ENCODE results near the gene CD151. TPM values are rescaled to one million over a fixed set of nuclear protein-coding genes. Genes with fewer than 3 reads are reported as not detected.
A peak's percentile ranks its signal among the peaks of the same experiment; 100 is the strongest.

The CD151 gene
- total RNA-seq, 2 experiments from 2014 or later = 0.28 to 0.84 TPM

DNA sequence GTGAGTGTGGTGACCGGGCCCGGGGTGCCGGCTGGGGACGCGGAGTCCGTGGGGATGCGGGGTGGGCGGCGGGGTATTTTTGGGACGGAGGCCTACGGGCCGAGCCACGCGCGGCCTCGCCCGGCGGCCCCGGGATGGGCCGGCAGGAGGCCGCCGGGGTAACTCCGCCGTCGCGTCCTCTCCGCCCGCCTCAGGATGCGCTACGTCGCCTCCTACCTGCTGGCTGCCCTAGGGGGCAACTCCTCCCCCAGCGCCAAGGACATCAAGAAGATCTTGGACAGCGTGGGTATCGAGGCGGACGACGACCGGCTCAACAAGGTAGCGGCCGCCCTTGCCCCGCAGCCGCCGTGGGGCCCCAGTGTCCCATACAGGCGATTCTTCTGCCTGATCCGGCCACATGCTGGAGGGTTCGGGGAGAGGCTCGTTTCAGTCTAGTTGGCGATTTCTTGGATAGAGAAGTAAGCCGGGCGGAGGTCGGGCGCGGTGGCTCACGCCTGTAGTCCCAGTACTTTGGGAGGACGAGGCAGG lies 22.6 kb upstream of the CD151 start:
- Histone ChIP-seq H3K36me3 (ENCODE audit: insufficient read depth, low read length) (peaks cover 49% of the 10 kb centered on the region), H3K9me3 (ENCODE audit: low read length) (no peaks in the 10 kb centered on the region), H3K79me2 (ENCODE audit: insufficient read depth, low read depth, low read length) (peaks cover 43% of the 10 kb centered on the region), H3K4me3 (ENCODE audit: low read depth, low read length, poor library complexity, severe bottlenecking) (peak overlapping the region; percentile 100), H3K9me2 (ENCODE audit: insufficient read depth, low read length) (no peaks in the 10 kb centered on the region), H2AFZ (ENCODE audit: low read length) (no peak overlapping the region), H3K27ac (ENCODE audit: low read depth, low read length, poor library complexity, severe bottlenecking) (peak overlapping the region; percentile 84), H4K20me1 (ENCODE audit: insufficient read depth, low read length) (peaks cover 17% of the 10 kb centered on the region; the same call in 1 of the 2 replicates), H3K4me1 (ENCODE audit: insufficient read depth, low read length, poor library complexity, severe bottlenecking) (peaks cover 54% of the 10 kb centered on the region), H3K4me2 (ENCODE audit: low read length) (peak overlapping the region; percentile 71)
- POLR2A ChIA-PET = interaction anchor here (0.8 to 2.0 kb wide), 7 partner anchors 7 to 88 kb away, joined by 3 to 11 read pairs (median 4); partner anchors contain the start of gene PNPLA2
- CTCF ChIA-PET (ENCODE audit: unreplicated experiment) = interaction anchor here (0.6 kb wide), 1 partner anchor 33 kb away, joined by 4 read pairs; no protein-coding TSS in a partner anchor
- no TSS peak for BruUV-seq (replicated peaks)
- TF ChIP-seq, protein P1, sequence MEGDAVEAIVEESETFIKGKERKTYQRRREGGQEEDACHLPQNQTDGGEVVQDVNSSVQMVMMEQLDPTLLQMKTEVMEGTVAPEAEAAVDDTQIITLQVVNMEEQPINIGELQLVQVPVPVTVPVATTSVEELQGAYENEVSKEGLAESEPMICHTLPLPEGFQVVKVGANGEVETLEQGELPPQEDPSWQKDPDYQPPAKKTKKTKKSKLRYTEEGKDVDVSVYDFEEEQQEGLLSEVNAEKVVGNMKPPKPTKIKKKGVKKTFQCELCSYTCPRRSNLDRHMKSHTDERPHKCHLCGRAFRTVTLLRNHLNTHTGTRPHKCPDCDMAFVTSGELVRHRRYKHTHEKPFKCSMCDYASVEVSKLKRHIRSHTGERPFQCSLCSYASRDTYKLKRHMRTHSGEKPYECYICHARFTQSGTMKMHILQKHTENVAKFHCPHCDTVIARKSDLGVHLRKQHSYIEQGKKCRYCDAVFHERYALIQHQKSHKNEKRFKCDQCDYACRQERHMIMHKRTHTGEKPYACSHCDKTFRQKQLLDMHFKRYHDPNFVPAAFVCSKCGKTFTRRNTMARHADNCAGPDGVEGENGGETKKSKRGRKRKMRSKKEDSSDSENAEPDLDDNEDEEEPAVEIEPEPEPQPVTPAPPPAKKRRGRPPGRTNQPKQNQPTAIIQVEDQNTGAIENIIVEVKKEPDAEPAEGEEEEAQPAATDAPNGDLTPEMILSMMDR (conservative IDR thresholded peaks at IDR 0.05; ENCODE audit: low read length) = no peak
- TF ChIP-seq EZH2phosphoT487 (IDR thresholded peaks at IDR 0.05; ENCODE audit: borderline replicate concordance, low read depth, low read length) = no peak
- intact Hi-C loops (cut with micrococcal nuclease; ENCODE audit: unreplicated experiment) = no loop called here
- DNase-seq (ENCODE audit: low spot score) = no peak

DNA sequence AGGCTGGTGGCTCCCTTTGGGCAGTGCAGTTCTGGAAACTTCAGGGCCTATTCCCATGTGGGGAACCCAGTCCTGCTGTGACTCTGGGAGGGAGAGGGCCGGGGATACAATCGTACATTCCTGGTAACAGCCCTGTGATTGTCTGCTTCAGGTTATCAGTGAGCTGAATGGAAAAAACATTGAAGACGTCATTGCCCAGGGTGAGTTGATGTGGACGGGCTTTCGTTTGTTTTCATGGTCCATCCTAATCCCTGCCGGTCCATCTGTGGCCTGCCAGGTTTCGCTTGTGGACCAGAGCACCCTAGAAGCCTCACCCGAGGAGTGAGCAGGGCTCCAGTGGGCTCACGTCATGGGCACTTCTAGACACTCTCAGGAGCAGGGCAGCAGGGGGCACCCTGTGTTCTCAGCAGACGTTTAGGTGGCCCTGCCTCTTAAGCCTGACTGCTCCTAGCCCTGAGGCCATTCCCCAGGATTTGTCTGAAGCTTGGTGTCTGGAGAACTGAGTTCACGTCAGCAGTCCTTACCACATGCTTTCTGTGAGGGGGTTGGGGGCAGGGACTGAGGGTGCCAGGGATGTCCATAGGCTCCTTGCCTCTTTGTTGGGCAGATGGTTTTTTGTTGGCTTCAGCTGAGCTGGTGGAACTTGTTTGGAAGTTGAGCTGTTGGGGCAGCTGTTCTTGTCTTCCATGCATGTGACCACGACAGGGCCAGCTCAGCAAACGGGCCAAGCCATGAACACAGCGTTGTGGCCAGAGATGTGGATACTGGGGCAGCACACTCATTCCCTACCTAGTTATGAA lies 21.1 kb upstream of the CD151 start:
- no peaks in the 10 kb centered on the region for H3K9me3 ChIP-seq (ENCODE audit: low read length)
- peak overlapping the region; percentile 84 for H3K27ac ChIP-seq (ENCODE audit: low read depth, low read length, poor library complexity, severe bottlenecking)
- no peak overlapping the region for H2AFZ ChIP-seq (ENCODE audit: low read length)
- H3K4me2 ChIP-seq (ENCODE audit: low read length) = peak overlapping the region; percentile 71
- peaks cover 17% of the 10 kb centered on the region; the same call in 1 of the 2 replicates for H4K20me1 ChIP-seq (ENCODE audit: insufficient read depth, low read length)
- intact Hi-C loops (cut with micrococcal nuclease; ENCODE audit: unreplicated experiment) = no loop called here
- DNase-seq (ENCODE audit: low spot score) = no peak
- peaks cover 43% of the 10 kb centered on the region for H3K4me1 ChIP-seq (ENCODE audit: insufficient read depth, low read length, poor library complexity, severe bottlenecking)
- CTCF ChIA-PET (ENCODE audit: unreplicated experiment) = interaction anchor here (0.9 kb wide), 1 partner anchor 26 kb away, joined by 3 read pairs; no protein-coding TSS in a partner anchor
- peaks cover 62% of the 10 kb centered on the region for H3K36me3 ChIP-seq (ENCODE audit: insufficient read depth, low read length)
- peak overlapping the region; percentile 100 for H3K4me3 ChIP-seq (ENCODE audit: low read depth, low read length, poor library complexity, severe bottlenecking)
- H3K79me2 ChIP-seq (ENCODE audit: insufficient read depth, low read depth, low read length) = peaks cover 43% of the 10 kb centered on the region
- TF ChIP-seq, protein P1 (conservative IDR thresholded peaks at IDR 0.05; ENCODE audit: low read length) = peak; percentile 31; the same call in 1 of the 2 replicates
- TF ChIP-seq EZH2phosphoT487 (IDR thresholded peaks at IDR 0.05; ENCODE audit: borderline replicate concordance, low read depth, low read length) = no peak
- POLR2A ChIA-PET = interaction anchor here (1.8 kb wide), 1 partner anchor 8 kb away, joined by 11 read pairs; the partner anchor contains the start of gene PNPLA2
- no TSS peak for BruUV-seq (replicated peaks)
- no peaks in the 10 kb centered on the region for H3K9me2 ChIP-seq (ENCODE audit: insufficient read depth, low read length)
